Measurements from ENCODE around the gene TSTD2.
A peak's percentile ranks its signal among the peaks of the same experiment; 100 is the strongest.
"Not testable (repeated sequence)": the region's sequence is repeated elsewhere in the genome, so short reads cannot be mapped to it uniquely, and the experiment has no call there.

TSTD2 gene

GRCh38 chr9:97633859-97634490 lies 807 bp upstream of the TSTD2 start:
- DNase-seq (ENCODE audit: low read depth, low spot score), result no peak
- peak overlapping the region; percentile 97 for H3K4me3 ChIP-seq (ENCODE audit: low read length)

- peak overlapping the region; percentile 97 for H3K4me3 ChIP-seq (ENCODE audit: low read length)
- DNase-seq (ENCODE audit: low read depth, low spot score), result no peak
Measured at GRCh38 chr9:97632248-97632984, 752 bp downstream of the TSTD2 start.

DNA sequence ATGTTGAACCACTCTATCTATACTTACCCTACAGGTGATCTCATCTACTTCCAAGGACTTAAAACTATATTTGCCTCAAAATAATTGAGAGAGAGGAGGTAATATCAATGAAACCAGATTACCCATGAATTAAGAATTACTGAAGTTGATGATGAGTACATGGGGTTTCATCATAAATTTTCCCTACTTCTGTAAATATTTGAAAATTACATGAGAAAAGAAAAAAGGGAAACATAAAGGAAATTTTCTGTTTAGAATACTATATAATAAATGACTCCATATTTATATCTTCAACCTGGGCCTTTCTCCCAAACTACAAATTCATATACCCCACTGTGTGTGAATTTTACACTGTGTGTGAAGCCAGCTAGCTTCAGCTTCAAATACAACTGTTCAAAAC lies 2.6 kb downstream of the TSTD2 start:
- DNase-seq (ENCODE audit: low read depth, low spot score), result no peak
- H3K4me3 ChIP-seq (ENCODE audit: low read length), result no peak overlapping the region

- no peak for DNase-seq (ENCODE audit: low read depth, low spot score)
Measured at GRCh38 chr9:97629156-97629555, 4.0 kb downstream of the TSTD2 start.

DNA sequence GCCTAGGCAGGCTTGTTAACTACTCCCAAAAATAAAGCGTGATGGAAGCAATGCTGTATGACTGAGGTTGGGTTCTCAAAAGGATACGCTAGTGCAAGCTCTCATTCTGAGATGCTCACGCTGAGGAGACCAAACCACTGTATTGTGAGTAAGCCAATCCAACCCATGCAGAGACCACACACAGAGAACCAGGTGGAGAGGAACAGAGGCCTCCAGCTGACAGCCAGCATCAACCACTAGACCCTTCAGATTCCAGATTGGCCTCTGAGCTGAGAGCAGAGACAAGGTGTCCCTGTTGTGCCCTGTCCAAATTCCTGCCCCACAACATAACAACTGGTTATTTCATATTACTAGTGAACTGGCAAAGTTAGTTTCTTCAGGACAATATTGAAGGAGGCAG lies 4.5 kb downstream of the TSTD2 start:
- DNase-seq (ENCODE audit: low read depth, low spot score), result no peak
- H3K4me3 ChIP-seq (ENCODE audit: low read length), result no peak overlapping the region

More at GRCh38 chr9:97629156-97629555, 4.0 kb downstream of the TSTD2 start:
- H3K4me3 ChIP-seq (ENCODE audit: low read length), result no peak overlapping the region

DNA sequence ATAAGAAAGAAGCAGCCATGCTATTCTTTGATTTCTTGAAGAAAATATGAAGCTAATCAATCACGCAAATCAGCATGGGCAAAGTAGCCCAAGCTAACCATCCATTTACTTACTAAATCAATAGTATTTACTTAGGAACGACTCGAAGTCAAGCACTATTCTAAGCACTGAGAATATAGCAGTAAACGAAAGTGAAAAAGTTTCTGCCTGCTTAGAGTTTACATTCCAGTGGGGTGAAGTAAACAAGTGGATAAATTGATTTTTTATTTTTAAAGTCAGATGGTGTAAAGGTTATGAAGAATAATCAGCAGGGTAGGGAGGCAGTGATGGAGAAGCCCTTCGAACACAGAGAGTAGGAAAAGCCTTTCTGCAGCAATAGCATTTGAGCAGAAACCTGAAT lies 5.5 kb downstream of the TSTD2 start:
- no peak overlapping the region for H3K4me3 ChIP-seq (ENCODE audit: low read length)
- no peak for DNase-seq (ENCODE audit: low read depth, low spot score)

DNA sequence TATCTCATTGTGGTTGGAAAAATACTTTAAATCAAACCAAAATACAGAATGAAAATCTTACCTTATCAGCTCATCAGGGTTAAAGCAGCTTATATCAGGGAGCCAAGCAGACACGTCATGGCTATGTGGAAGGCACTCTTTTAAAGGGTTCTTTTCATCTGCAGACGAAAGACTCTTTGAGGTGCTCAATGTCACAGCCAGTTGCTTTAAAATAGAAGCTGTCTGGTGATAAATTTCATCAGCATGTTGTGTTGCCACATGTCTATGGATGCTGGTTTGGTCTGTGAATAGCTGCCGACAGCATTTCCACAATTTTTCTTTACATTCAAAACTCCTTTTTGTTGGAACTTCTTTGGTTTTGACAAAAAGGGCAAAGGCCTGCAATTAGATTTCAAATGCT lies 7.5 kb downstream of the TSTD2 start:
- no peak overlapping the region for H3K4me3 ChIP-seq (ENCODE audit: low read length)
- DNase-seq (ENCODE audit: low read depth, low spot score), result no peak

GRCh38 chr9:97623946-97624345 lies 9.2 kb downstream of the TSTD2 start:
- no peak overlapping the region for H3K4me3 ChIP-seq (ENCODE audit: low read length)
- DNase-seq (ENCODE audit: low read depth, low spot score), result no peak

DNA sequence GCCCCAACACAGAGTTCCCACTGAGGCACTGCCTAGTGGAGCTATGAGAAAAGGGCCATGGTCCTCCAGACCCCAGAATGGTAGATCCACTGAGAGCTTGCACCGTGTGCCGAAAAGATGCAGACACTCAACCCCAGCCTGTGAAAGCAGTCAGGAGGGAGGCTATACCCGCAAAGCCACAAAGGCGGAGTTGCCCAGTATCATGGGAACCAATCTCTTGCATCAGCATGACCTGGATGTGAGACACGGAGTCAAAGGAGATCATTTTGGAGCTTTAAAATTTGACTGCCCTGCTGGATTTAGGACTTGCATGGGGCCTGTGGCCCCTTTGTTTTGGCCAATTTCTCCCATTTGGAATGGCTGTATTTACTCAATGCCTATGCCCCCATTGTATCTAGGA lies 10.7 kb downstream of the TSTD2 start:
- not testable (repeated sequence) for H3K4me3 ChIP-seq (ENCODE audit: low read length); DNase-seq (ENCODE audit: low read depth, low spot score)

GRCh38 chr9:97620063-97620462 lies 13.1 kb downstream of the TSTD2 start:
- not testable (repeated sequence) for DNase-seq (ENCODE audit: low read depth, low spot score)

DNA sequence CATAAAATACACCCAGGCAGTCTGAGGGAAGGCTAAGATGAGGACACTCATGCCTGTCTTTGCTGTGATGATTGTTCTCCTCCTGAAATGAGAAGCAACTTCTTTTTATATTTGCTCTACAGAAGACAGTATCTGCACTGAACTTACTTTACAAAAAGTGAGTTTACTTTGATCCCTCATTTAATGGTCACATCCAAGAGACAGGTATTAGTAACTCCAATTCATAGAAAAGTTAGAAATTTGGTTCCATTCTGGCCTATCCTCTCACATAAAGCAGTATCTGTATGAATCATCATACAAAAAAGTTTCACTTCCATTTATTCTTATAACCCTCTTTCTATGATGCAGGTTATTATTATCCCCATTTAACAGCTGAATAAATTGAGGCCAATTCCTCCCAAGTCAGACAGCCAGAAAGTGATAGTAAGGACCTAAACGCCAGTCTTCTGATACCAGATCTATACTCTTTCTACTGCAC lies 15.2 kb downstream of the TSTD2 start:
- H3K4me3 ChIP-seq (ENCODE audit: low read length), result no peak overlapping the region
- DNase-seq (ENCODE audit: low read depth, low spot score), result no peak

More at GRCh38 chr9:97620063-97620462, 13.1 kb downstream of the TSTD2 start:
- H3K4me3 ChIP-seq (ENCODE audit: low read length), result not testable (repeated sequence)

DNA sequence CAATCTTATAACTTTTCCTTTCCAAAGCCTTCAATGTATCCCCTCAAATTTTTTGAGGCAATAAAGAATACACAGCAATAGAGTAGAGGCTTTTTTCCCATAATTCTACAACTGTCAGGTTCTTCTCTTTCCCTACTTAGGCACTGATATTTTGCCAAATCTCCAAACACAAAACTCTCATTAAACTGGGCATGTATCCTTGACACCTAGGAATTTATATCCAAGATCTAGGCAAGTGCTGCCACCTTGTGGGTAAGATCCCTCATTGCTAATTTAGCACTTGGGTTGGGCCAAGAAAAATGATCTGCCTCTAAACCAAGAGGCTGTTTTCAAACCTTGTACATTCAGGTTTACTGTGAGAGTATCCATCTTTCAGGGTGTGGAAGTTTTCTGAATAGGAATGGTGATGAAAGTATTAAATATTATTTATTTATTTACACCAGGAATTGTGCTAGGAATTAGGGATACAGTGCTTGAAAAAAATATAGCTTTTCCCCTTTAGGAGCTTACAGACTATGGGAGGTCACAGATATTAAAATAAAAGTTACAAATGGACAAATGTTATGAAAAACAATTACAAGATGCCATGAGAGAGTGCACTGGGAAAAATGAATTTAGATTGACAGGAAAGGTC lies 17.6 kb downstream of the TSTD2 start:
- no peak overlapping the region for H3K4me3 ChIP-seq (ENCODE audit: low read length)
- DNase-seq (ENCODE audit: low read depth, low spot score), result peak; percentile 58

DNA sequence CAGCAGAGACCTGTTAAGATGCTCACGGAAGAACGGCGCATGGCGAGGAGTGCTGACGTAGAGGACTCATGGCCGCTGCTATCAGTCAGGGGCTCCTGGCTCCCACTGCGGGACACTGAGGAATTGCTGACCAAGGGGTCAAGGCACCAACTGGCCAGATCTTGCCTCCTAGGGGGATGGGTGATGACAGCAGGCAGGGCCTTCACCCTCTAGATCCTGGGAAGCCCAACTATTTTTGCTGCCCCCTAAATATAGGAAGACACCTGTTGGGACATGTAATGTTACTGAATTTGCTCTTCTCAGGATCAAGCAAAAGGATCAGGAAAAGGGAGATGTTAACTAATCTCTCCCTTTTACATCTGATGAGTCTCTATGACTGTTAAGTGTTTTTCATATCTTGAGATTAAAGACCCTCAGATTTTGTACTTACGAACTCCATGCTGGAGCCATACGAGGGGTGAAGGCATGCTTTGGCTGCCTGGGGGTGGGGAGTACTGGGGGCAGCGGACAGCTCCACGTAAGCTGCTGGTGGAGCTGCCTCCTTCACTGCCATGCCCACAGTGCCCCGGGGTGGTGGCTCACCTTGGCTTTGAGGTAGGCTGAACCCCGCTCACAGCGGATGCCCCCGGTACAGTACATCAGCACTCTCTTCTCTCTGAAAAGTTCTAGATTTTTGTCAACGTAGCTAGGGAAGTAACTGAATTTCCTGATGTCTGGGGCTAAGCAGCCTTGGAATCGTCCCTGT lies 28.1 kb downstream of the TSTD2 start:
- H3K4me3 ChIP-seq (ENCODE audit: low read length), result no peak overlapping the region
- no peak for DNase-seq (ENCODE audit: low read depth, low spot score)

DNA sequence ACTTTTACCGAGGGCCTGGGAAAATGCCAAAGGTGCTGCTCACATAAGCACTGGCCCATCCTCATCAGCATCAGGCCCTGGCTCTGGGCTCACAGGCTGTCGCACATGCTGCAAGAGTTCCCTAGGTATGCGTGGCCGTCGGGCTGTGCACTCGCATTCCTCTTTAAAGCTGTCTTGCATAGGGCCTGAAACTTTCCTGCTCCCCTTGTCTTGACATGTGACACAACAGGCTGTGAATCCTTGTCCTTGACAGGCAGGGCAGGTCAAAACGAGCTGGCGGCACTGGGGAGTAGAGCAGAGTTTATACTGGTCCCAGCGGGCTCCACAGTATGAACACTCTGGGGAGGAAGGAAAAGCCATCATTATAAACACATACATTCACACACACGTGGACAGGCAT lies 30.7 kb downstream of the TSTD2 start:
- DNase-seq (ENCODE audit: low read depth, low spot score), result no peak
- no peak overlapping the region for H3K4me3 ChIP-seq (ENCODE audit: low read length)

DNA sequence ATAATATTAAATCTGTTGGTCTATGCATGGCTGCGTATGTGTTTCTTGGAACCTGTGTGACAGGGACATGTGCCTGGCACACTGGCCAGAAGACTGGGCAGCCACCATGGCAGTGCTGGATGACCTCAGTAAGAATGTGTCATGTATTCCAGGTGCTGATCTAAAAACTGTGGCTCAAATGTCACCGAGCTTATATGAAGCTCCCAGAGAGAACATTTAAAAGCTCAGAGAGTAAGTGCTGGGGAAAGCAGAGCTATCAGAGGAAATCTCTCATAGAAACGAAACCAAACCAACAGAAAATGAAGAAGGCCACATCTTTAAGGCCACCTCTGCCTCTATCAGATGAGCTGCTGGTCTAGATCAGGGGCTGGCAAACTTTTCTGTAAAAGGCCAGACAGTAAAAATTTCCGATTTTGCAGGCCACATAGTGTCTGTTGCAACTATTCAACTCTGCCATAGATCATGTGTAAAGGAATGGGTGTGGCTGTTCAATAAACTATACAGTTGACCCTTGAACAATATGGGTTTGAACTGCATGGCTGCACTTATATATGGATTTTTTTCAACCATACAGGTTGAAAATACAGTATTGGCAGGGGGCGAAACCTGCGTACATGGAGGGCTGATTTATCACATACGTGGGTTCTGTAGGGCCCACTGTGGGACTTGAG lies 31.8 kb downstream of the TSTD2 start:
- no peak overlapping the region for H3K4me3 ChIP-seq (ENCODE audit: low read length)
- no peak for DNase-seq (ENCODE audit: low read depth, low spot score)

DNA sequence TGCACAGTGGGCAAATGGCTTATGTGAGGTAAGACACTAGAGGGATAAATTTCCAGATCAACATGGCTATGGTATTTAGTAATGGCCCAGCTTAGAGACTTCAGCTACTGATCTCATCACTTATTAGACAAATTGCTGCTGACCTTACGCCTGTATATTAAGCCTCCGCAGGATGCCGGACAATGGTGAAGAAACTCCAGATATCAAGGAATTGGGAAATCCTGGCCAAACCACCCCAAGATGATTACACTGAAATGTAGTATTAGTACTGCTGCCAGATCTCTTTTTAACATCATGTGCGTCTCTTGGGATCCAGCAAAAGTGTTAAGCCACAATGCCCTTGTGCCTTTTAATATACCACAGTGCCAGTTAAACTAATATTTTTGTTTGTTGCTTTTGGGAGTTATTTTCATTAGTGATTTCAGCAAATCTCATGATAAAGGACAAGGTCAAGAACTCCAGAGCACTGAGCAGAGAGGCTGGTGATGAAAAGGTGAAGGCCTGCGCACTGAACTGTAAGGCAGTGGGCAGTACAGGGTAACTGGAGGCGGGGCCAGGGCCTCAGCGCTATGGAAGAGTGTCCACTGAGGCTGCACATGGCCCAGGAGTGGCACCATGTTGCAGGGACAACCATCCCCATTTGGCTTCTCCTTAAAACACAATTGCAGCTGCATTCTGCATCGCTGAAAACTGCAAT lies 32.5 kb downstream of the TSTD2 start:
- DNase-seq (ENCODE audit: low read depth, low spot score), result no peak
- H3K4me3 ChIP-seq (ENCODE audit: low read length), result no peak overlapping the region

GRCh38 chr9:97599314-97599846 lies 33.8 kb downstream of the TSTD2 start:
- no peak overlapping the region for H3K4me3 ChIP-seq (ENCODE audit: low read length)
- DNase-seq (ENCODE audit: low read depth, low spot score), result no peak

Measured in Jurkat, Clone E6-1 (cell line).